ENCODE data around the gene CAB39. TPM values are rescaled to one million over a fixed set of nuclear protein-coding genes. Genes with fewer than 3 reads are reported as not detected.

Gene CAB39
- total RNA-seq, 1 donor from 2014 or later, result 60.3 TPM

- peak; percentile 43 for DNase-seq
- peak; percentile 57 for TF ChIP-seq CTCF (IDR thresholded peaks at IDR 0.05; ENCODE audit: partially characterized antibody, unreplicated experiment)
- no peak overlapping the region for H3K4me3 Mint-ChIP-seq (ENCODE audit: unreplicated experiment)
- H3K27ac Mint-ChIP-seq (ENCODE audit: unreplicated experiment), result no peak overlapping the region
- peaks cover 9% of the 10 kb centered on the region for H3K4me1 Mint-ChIP-seq (ENCODE audit: low read depth, unreplicated experiment)
- no peaks in the 10 kb centered on the region for H3K9me3 Mint-ChIP-seq (ENCODE audit: unreplicated experiment)
- peaks cover 2% of the 10 kb centered on the region for H3K27me3 Mint-ChIP-seq (ENCODE audit: unreplicated experiment)
- H3K36me3 Mint-ChIP-seq (ENCODE audit: unreplicated experiment), result no peaks in the 10 kb centered on the region
These were observed 49.8 kb downstream of the CAB39 start for GRCh38 chr2:230762317-230762896.

- DNase-seq, result no peak
- peaks cover 2% of the 10 kb centered on the region for H3K27me3 Mint-ChIP-seq (ENCODE audit: unreplicated experiment)
- TF ChIP-seq CTCF (IDR thresholded peaks at IDR 0.05; ENCODE audit: partially characterized antibody, unreplicated experiment), result no peak
- H3K9me3 Mint-ChIP-seq (ENCODE audit: unreplicated experiment), result no peaks in the 10 kb centered on the region
- H3K27ac Mint-ChIP-seq (ENCODE audit: unreplicated experiment), result no peak overlapping the region
- H3K4me1 Mint-ChIP-seq (ENCODE audit: low read depth, unreplicated experiment), result peaks cover 3% of the 10 kb centered on the region
- no peaks in the 10 kb centered on the region for H3K36me3 Mint-ChIP-seq (ENCODE audit: unreplicated experiment)
- no peak overlapping the region for H3K4me3 Mint-ChIP-seq (ENCODE audit: unreplicated experiment)
These were observed 51.7 kb downstream of the CAB39 start for GRCh38 chr2:230764346-230764745.

GRCh38 chr2:230765611-230766300 lies 53.1 kb downstream of the CAB39 start:
- no peaks in the 10 kb centered on the region for H3K4me1 Mint-ChIP-seq (ENCODE audit: low read depth, unreplicated experiment)
- no peaks in the 10 kb centered on the region for H3K36me3 Mint-ChIP-seq (ENCODE audit: unreplicated experiment)
- H3K27me3 Mint-ChIP-seq (ENCODE audit: unreplicated experiment), result peaks cover 1% of the 10 kb centered on the region
- no peaks in the 10 kb centered on the region for H3K9me3 Mint-ChIP-seq (ENCODE audit: unreplicated experiment)
- H3K27ac Mint-ChIP-seq (ENCODE audit: unreplicated experiment), result no peak overlapping the region
- no peak overlapping the region for H3K4me3 Mint-ChIP-seq (ENCODE audit: unreplicated experiment)
- TF ChIP-seq CTCF (IDR thresholded peaks at IDR 0.05; ENCODE audit: partially characterized antibody, unreplicated experiment), result no peak
- no peak for DNase-seq

- Mint-ChIP-seq H3K4me3 (ENCODE audit: unreplicated experiment) (no peak overlapping the region), H3K4me1 (ENCODE audit: low read depth, unreplicated experiment) (no peaks in the 10 kb centered on the region), H3K36me3 (ENCODE audit: unreplicated experiment) (peaks cover 13% of the 10 kb centered on the region), H3K27ac (ENCODE audit: unreplicated experiment) (no peak overlapping the region), H3K9me3 (ENCODE audit: unreplicated experiment) (no peaks in the 10 kb centered on the region), H3K27me3 (ENCODE audit: unreplicated experiment) (no peaks in the 10 kb centered on the region)
- DNase-seq, result no peak
- no peak for TF ChIP-seq CTCF (IDR thresholded peaks at IDR 0.05; ENCODE audit: partially characterized antibody, unreplicated experiment)
These were observed 55.3 kb downstream of the CAB39 start for GRCh38 chr2:230767862-230768388.

GRCh38 chr2:230770804-230771203 lies 58.2 kb downstream of the CAB39 start:
- no peaks in the 10 kb centered on the region for H3K4me1 Mint-ChIP-seq (ENCODE audit: low read depth, unreplicated experiment)
- H3K27ac Mint-ChIP-seq (ENCODE audit: unreplicated experiment), result no peak overlapping the region
- peaks cover 15% of the 10 kb centered on the region for H3K36me3 Mint-ChIP-seq (ENCODE audit: unreplicated experiment)
- no peak overlapping the region for H3K4me3 Mint-ChIP-seq (ENCODE audit: unreplicated experiment)
- no peaks in the 10 kb centered on the region for H3K9me3 Mint-ChIP-seq (ENCODE audit: unreplicated experiment)
- no peak for DNase-seq
- TF ChIP-seq CTCF (IDR thresholded peaks at IDR 0.05; ENCODE audit: partially characterized antibody, unreplicated experiment), result no peak
- H3K27me3 Mint-ChIP-seq (ENCODE audit: unreplicated experiment), result no peaks in the 10 kb centered on the region

All from glutamatergic neuron (in vitro differentiated cells).